Mesodermal cell (in vitro differentiated cells): ENCODE measurements around the gene PKP3.
A peak's percentile ranks its signal among the peaks of the same experiment; 100 is the strongest.
"Not testable (repeated sequence)": the region's sequence is repeated elsewhere in the genome, so short reads cannot be mapped to it uniquely, and the experiment has no call there.

Experiments used
- H3K27ac ChIP-seq: 2 replicates; pipeline ENCODE4 v1.7.0; 2013; ENCODE audit warnings: mild to moderate bottlenecking, low read depth, low read length, moderate library complexity; ENCODE audit not compliant: severe bottlenecking
- H3K36me3 ChIP-seq: 2 replicates; pipeline ENCODE4 v1.7.1; 2013; ENCODE audit warnings: mild to moderate bottlenecking, low read length, moderate library complexity; ENCODE audit not compliant: control insufficient read depth, insufficient read depth
- H3K4me1 ChIP-seq: one replicate; pipeline ENCODE4 v1.7.1; 2013; ENCODE audit warnings: mild to moderate bottlenecking, low read length; ENCODE audit not compliant: insufficient read depth, control insufficient read depth, poor library complexity, severe bottlenecking
- H3K4me3 ChIP-seq: 2 replicates; pipeline ENCODE4 v1.7.0; 2013; ENCODE audit warnings: low read length, control low read depth, mild to moderate bottlenecking; ENCODE audit not compliant: insufficient read depth, poor library complexity, severe bottlenecking; ENCODE audit errors: extremely low read depth
- H3K9me3 ChIP-seq: 2 replicates; pipeline ENCODE4 v1.7.1; 2013; ENCODE audit warnings: mild to moderate bottlenecking, low read length, moderate library complexity; ENCODE audit not compliant: control insufficient read depth
- WGBS, 2 experiments: methylation state at CpG; one replicate each; pipeline ENCODE4 v1.1.5; 2013; ENCODE audit warnings: missing lambda C conversion rate in 2 of 2; ENCODE audit not compliant: insufficient coverage in 2 of 2; 5-methylcytosine and 5-hydroxymethylcytosine counted together

The PKP3 gene

DNA sequence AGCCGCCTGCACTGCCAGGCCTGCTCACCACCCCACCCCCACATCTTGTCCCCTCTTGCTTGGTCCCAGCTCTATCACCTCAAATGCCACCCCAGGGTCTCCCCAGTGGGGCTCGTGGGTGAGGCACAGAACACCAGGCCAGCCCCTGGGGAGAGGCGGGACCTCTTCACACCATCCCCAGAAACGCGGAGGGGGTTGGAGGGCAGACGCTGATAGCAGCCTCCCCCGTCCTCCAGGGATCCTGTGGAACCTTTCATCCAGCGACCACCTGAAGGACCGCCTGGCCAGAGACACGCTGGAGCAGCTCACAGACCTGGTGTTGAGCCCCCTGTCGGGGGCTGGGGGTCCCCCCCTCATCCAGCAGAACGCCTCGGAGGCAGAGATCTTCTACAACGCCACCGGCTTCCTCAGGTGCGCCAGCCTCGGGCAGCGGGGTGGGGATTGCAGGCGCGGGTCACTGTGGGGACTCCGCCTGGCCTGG, 5.8 kb downstream of the PKP3 start:
- H3K4me3 ChIP-seq: no peak overlapping the region
- no peaks in the 10 kb centered on the region for H3K36me3 ChIP-seq
- no peaks in the 10 kb centered on the region for H3K4me1 ChIP-seq
- peaks cover 4% of the 10 kb centered on the region for H3K9me3 ChIP-seq
- no peak overlapping the region for H3K27ac ChIP-seq
- WGBS, 2 experiments: 91% methylated on average over 20 to 21 of the region's 21 CpGs

DNA sequence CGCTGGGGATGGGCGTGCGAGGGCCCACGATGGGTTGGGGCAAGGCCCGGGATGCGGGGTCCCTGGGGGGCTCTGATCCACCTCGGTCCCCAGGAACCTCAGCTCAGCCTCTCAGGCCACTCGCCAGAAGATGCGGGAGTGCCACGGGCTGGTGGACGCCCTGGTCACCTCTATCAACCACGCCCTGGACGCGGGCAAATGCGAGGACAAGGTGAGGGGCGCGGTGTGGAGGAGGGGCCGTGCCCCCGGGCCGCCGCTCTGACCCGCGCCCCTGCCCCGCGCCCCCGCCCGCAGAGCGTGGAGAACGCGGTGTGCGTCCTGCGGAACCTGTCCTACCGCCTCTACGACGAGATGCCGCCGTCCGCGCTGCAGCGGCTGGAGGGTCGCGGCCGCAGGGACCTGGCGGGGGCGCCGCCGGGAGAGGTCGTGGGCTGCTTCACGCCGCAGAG, 6.3 kb downstream of the PKP3 start:
- Histone ChIP-seq H3K9me3 (peaks cover 4% of the 10 kb centered on the region), H3K27ac (no peak overlapping the region), H3K4me3 (no peak overlapping the region), H3K4me1 (no peaks in the 10 kb centered on the region), H3K36me3 (no peaks in the 10 kb centered on the region)
- 96 to 98% methylated on average over 50 of the region's 50 CpGs for WGBS, 2 experiments

GRCh38 chr11:401196-401595, 7.2 kb downstream of the PKP3 start:
- H3K4me3 ChIP-seq, H3K4me1 ChIP-seq, H3K9me3 ChIP-seq, H3K27ac ChIP-seq, H3K36me3 ChIP-seq: not testable (repeated sequence)
- 100% methylated on average over 6 of the region's 52 CpGs; no CpG with 5 or more reads in 1 of the 2 experiments for WGBS, 2 experiments

- WGBS, 2 experiments: 92 to 94% methylated on average over 21 to 47 of the region's 55 CpGs
- no peaks in the 10 kb centered on the region for H3K36me3 ChIP-seq
- H3K27ac ChIP-seq: no peak overlapping the region
Measured at GRCh38 chr11:403021-403760, 9.2 kb downstream of the PKP3 start.

DNA sequence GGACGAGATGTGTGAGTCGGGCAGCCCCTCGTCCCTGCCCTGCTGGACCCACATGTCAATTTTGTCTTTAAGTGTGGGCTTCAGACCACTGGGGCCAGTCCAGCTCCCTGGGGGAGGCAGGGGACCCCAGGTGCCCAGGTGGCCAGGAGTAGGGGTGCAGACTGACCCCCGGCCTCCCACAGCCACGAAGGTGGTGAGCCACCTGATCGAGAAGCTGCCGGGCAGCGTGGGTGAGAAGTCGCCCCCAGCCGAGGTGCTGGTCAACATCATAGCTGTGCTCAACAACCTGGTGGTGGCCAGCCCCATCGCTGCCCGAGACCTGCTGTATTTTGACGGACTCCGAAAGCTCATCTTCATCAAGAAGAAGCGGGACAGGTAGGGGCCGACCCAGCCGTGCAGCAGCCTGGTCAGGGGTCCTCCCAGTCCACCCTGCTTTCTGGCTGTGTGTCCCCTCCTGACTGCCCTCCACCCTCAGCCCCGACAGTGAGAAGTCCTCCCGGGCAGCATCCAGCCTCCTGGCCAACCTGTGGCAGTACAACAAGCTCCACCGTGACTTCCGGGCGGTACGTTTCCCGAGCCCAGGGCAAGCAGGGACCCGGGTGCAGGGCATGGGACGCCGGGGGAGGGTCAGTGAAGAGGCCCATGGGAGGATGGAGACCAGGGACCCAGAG, 9.9 kb downstream of the PKP3 start:
- no peak overlapping the region for H3K4me3 ChIP-seq
- 91 to 92% methylated on average over 22 to 27 of the region's 27 CpGs for WGBS, 2 experiments
- H3K27ac ChIP-seq: no peak overlapping the region
- H3K9me3 ChIP-seq: peaks cover 4% of the 10 kb centered on the region
- H3K4me1 ChIP-seq: no peaks in the 10 kb centered on the region
- no peaks in the 10 kb centered on the region for H3K36me3 ChIP-seq

More at GRCh38 chr11:403021-403760, 9.2 kb downstream of the PKP3 start:
- Histone ChIP-seq H3K9me3 (peaks cover 4% of the 10 kb centered on the region), H3K4me1 (no peaks in the 10 kb centered on the region), H3K4me3 (no peak overlapping the region)

- no peaks in the 10 kb centered on the region for H3K36me3 ChIP-seq
- 93 to 96% methylated on average over 9 to 13 of the region's 14 CpGs for WGBS, 2 experiments
- peaks cover 4% of the 10 kb centered on the region for H3K9me3 ChIP-seq
- no peaks in the 10 kb centered on the region for H3K4me1 ChIP-seq
- no peak overlapping the region for H3K4me3 ChIP-seq
- no peak overlapping the region for H3K27ac ChIP-seq
Measured at GRCh38 chr11:404551-405264, 10.7 kb downstream of the PKP3 start.

DNA sequence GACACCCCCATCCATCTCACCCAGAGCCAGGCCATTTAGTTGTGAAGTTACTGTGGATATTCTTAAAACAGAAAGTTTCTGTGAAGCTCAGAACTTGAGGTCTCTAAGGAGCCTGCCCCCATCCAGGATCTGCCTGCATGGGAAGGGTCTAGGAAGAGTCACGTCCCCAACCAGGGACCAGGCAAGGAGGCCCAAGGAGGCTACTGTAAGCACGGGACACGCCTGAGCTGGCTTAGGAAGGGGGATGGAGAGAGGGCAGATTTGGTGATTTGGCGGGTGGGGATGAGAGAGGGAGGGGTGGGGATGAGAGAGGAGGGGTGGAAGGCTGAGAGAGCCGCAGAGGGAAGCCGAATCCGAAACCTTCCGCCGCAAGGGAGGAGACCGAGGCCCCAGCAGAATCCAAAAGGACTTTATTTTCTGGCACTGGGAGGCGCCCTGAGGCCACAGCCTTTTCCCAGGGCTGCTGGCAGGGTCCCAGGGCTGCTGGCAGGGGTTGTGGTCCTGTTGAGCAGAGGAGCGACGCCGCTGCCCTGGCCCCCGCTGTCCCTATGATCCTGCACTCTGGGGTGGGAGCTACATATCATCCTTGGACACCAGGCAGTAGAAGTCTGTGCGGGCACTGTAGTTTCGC, 11.4 kb downstream of the PKP3 start:
- no peak overlapping the region for H3K4me3 ChIP-seq
- H3K27ac ChIP-seq: no peak overlapping the region
- no peaks in the 10 kb centered on the region for H3K4me1 ChIP-seq
- no peaks in the 10 kb centered on the region for H3K36me3 ChIP-seq
- 81 to 88% methylated on average over 17 of the region's 17 CpGs for WGBS, 2 experiments
- H3K9me3 ChIP-seq: no peaks in the 10 kb centered on the region

DNA sequence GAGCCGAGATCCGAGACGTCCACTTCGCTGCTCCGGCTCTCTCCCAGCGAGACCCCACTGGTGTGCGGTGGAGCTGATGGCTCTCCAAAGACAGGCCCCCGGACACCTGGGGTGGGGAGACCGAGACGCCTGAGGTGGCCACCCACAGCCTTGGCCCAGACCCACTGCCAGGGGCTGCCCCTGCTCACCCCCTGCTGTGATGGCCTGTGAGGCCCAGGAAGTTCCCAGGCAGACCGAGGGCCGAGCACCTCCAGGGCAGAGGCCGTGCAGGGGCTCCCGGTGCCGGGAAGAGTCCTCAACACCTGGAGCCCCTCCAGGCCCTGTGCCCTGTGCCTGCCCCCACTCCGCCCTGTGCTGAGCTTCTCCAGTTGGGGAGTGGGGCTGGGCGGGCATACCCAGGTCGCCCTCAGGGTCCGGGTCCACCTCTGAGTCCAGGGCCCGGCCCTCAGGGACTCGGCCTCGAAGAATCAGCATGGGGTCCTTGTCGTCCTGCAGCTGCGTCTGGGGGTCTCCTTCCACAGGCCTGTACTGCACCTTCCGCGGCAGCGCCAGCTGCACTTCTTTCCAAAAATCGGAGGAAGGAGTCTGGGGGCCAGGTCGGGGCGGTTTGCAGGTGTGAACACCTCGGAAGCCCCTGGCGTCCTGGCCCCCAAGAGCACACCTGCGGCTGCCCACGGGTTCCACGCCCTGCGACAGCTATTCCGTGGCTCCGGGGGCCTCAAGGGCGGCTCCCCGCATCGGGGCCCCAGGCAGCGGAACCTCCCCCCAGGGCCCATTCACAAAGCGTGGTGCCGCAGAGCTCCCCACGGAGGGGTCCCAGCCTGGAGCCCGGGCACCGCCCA, 12.2 kb downstream of the PKP3 start:
- peak overlapping the region; percentile 44 for H3K4me3 ChIP-seq
- 82 to 84% methylated on average over 45 to 46 of the region's 47 CpGs for WGBS, 2 experiments
- no peak overlapping the region for H3K27ac ChIP-seq
- H3K4me1 ChIP-seq: no peaks in the 10 kb centered on the region
- H3K9me3 ChIP-seq: no peaks in the 10 kb centered on the region
- H3K36me3 ChIP-seq: no peaks in the 10 kb centered on the region

- Histone ChIP-seq H3K9me3 (no peaks in the 10 kb centered on the region), H3K36me3 (no peaks in the 10 kb centered on the region), H3K4me1 (no peaks in the 10 kb centered on the region), H3K27ac (no peak overlapping the region), H3K4me3 (peak overlapping the region; percentile 44)
- WGBS, 2 experiments: 9 to 22% methylated on average over 39 to 55 of the region's 91 CpGs
Measured at GRCh38 chr11:406796-407650, 13.0 kb downstream of the PKP3 start.
